Measurements from ENCODE around the gene S100PBP. TPM values are rescaled to one million over a fixed set of nuclear protein-coding genes. Genes with fewer than 3 reads are reported as not detected.
A peak's percentile ranks its signal among the peaks of the same experiment; 100 is the strongest.

S100PBP gene
- total RNA-seq, 4 donors from 2014 or later, result 25.4 to 46.9 (median 29.8) TPM

DNA sequence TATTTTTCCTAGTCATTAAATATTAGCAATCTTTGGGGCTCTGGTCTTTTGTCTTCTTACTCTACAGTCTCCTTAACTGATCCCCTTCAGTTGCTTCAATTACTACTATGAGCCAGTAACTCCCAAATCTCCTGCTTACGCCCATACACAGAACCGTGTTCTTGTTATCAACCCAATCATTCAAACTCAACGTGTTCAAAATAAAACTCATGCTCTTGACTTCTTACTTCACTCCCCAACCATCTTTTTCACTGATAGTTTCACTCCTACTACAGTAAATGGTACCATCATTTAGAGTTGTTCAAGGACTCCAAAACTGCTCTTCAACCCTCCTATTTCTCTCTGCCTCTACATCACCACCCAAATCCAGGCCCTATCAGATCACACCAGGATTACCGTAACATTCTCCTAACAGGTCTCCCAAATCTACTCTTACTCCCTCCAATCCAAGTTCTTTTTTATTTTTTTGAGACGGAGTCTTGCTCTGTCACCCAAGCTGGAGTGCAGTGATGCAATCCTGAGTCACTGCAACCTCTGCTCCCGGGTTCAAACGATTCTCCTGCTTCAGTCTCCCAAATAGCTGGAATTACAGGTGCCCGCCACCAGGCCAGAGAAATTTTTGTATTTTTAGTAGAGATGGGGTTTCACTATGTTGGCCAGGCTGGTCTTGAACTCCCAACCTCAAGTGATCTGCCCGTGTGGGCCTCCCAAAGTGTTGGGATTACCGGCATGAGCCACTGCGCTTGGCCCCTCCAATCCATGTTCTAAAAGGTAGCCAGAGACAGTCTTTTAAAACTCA, 3.3 kb upstream of the S100PBP start:
- TF ChIP-seq EP300 (IDR thresholded peaks at IDR 0.05) (no peak), POLR2A (IDR thresholded peaks at IDR 0.05) (no peak), POLR2AphosphoS5 (IDR thresholded peaks at IDR 0.05) (no peak)
- TF ChIP-seq, protein P1, sequence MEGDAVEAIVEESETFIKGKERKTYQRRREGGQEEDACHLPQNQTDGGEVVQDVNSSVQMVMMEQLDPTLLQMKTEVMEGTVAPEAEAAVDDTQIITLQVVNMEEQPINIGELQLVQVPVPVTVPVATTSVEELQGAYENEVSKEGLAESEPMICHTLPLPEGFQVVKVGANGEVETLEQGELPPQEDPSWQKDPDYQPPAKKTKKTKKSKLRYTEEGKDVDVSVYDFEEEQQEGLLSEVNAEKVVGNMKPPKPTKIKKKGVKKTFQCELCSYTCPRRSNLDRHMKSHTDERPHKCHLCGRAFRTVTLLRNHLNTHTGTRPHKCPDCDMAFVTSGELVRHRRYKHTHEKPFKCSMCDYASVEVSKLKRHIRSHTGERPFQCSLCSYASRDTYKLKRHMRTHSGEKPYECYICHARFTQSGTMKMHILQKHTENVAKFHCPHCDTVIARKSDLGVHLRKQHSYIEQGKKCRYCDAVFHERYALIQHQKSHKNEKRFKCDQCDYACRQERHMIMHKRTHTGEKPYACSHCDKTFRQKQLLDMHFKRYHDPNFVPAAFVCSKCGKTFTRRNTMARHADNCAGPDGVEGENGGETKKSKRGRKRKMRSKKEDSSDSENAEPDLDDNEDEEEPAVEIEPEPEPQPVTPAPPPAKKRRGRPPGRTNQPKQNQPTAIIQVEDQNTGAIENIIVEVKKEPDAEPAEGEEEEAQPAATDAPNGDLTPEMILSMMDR (IDR thresholded peaks at IDR 0.05), result no peak
- no peak overlapping the region for H3K4me3 ChIP-seq
- ATAC-seq, result no peak
- H3K36me3 ChIP-seq, result peaks cover 0 to 20% of the 10 kb centered on the region in 2 donors
- H3K9me3 ChIP-seq, result no peaks in the 10 kb centered on the region
- 82 to 83% methylated on average over 8 to 11 of the region's 11 CpGs for WGBS, 2 donors (ENCODE audit: low coverage in 1 of 2)
- H3K4me1 ChIP-seq, result peaks cover 0 to 61% (median 18%) of the 10 kb centered on the region in 3 donors
- H3K27ac ChIP-seq, result no peak overlapping the region
- no peaks in the 10 kb centered on the region for H3K27me3 ChIP-seq

DNA sequence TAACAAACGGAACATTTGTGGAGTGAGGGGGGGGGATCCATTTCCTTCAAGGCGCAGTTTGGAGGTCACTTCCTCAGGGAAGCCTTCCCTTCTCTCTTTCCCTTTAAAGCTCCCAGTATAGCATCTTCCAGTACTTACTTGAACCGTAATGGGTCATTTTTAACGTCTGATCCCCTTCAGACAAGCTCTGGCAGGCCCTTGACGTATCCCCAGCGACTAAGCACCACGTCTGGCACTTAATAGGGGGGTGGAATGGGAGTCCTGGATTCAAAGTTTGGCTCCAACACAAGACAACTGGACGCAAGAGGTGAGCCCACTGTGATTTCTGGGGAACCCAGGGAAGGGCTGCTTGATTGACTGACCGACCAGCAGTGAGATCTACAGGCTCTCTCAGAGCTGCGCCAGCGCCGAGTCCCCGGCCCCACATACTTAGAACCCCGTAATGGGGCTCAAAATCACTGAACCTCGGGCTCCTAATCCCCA, 736 bp upstream of the S100PBP start:
- Histone ChIP-seq H3K27ac (peak overlapping the region; percentile 85 to 97 (median 95)), H3K4me1 (peaks cover 0 to 80% (median 20%) of the 10 kb centered on the region in 3 donors), H3K27me3 (no peaks in the 10 kb centered on the region), H3K4me3 (peak overlapping the region; percentile 70 to 83), H3K9me3 (no peaks in the 10 kb centered on the region), H3K36me3 (no peaks in the 10 kb centered on the region)
- TF ChIP-seq, protein P1 (IDR thresholded peaks at IDR 0.05), result no peak
- TF ChIP-seq EP300 (IDR thresholded peaks at IDR 0.05), result no peak
- no peak for TF ChIP-seq POLR2AphosphoS5 (IDR thresholded peaks at IDR 0.05)
- peak; percentile 2 for ATAC-seq
- 0% methylated on average over 3 to 4 of the region's 15 CpGs for WGBS, 2 donors (ENCODE audit: low coverage in 1 of 2)

DNA sequence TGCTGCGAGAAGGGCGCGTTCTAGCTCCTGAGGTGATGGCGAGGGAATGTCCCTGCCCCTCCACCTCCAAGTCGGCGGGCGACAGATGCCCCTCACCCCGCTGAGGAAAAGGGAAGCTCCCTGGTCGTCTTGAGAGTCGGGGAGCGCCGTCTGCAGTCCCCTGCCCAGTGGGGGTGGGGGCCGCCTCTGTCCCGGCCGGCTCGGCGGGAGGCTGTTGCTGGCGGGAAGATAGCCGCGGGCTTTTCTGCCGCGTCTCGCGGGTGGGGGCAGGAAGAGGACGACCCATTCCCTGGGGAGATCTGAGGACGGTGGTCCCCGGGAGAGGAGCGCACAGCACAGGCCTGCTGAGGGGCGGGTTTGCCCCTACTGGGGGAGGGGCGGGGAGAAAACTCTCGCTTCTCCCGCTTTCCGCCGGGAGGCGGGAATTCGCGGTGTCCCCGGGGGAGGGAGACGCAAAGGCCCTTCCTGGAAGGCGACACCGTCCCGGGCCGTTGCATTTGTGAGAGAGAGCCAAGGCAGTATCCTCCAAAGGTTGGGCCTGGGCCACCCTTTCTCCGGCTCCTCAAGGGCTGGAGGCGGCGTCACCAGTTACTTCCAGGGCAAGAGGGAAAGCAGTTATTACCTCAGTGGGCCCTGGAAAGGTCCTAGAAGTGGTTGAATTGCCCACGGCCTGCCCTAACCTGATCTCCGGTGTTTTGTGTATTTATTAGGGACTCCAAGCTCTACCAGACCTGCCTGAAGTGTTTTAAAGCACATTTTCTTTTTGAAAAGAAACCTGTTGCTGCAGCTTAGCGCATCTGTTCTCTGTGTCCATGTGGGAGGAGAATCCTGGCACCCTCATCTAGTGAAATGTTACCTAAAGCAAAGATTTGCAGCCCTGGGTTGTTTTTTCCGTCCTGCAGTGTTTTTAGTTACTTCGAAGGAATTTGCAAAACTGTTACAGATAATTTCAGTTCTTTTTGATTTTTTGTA, 648 bp downstream of the S100PBP start:
- H3K4me3 ChIP-seq, result peak overlapping the region; percentile 70 to 83

DNA sequence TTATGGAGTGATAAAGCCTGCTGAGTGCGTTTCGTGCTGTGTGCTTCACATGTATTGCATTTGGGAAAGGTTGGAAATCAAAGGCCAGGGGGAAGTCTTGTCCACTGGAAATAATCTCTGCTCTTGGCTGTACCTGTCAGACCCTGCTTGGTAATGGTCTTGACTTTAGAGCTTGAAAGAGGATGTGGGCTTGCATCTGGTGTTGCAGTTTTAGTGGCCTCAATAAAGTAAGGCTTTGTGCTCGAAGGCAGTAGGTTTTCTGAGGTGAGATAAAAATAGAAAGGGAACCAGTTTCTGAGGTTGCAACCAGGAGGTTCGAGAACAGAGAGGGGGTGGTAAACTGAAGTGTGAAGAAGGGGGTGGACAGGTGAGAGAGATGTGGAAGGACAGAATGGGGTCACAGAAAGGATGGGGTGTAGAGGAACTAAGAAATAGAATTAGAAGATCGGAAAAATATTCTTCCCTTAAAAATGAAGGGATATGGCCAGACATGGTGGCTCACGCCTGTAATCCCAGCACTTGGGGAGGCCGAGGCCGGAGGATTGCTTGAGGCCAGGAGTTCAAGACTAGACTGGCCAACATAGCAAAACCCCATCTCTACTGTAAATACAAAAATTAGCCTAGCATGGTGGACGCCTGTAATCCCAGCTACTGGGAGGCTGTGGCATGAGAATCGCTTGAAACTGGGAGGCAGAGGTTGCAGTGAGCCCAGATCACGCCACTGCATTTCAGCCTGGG, 1.5 kb downstream of the S100PBP start:
- Histone ChIP-seq H3K36me3 (no peaks in the 10 kb centered on the region), H3K9me3 (no peaks in the 10 kb centered on the region), H3K27me3 (no peaks in the 10 kb centered on the region), H3K4me1 (peaks cover 0 to 65% (median 20%) of the 10 kb centered on the region in 3 donors), H3K27ac (peak overlapping the region; percentile 85 to 97 (median 95)), H3K4me3 (peak overlapping the region; percentile 70 to 83)
- ATAC-seq, result no peak
- WGBS, 2 donors (ENCODE audit: low coverage in 1 of 2), result 58 to 59% methylated on average over 9 to 11 of the region's 11 CpGs
- no peak for TF ChIP-seq POLR2A (IDR thresholded peaks at IDR 0.05)
- TF ChIP-seq, protein P1 (IDR thresholded peaks at IDR 0.05), result no peak
- TF ChIP-seq POLR2AphosphoS5 (IDR thresholded peaks at IDR 0.05), result no peak
- no peak for TF ChIP-seq EP300 (IDR thresholded peaks at IDR 0.05)

More for the DNA sequence above, 648 bp downstream of the S100PBP start:
- peak; percentile 80 for TF ChIP-seq POLR2AphosphoS5 (IDR thresholded peaks at IDR 0.05)
- TF ChIP-seq EP300 (IDR thresholded peaks at IDR 0.05), result no peak
- peak in 1 of 2 donors; percentile 26 for TF ChIP-seq POLR2A (IDR thresholded peaks at IDR 0.05)
- TF ChIP-seq, protein P1 (IDR thresholded peaks at IDR 0.05), result no peak
- Histone ChIP-seq H3K4me1 (peaks cover 0 to 74% (median 20%) of the 10 kb centered on the region in 3 donors), H3K36me3 (no peaks in the 10 kb centered on the region), H3K27ac (peak overlapping the region; percentile 85 to 97 (median 95)), H3K9me3 (no peaks in the 10 kb centered on the region), H3K27me3 (no peaks in the 10 kb centered on the region)
- 0 to 3% methylated on average over 4 to 13 of the region's 51 CpGs for whole genome bisulfite sequencing, 2 donors (ENCODE audit: low coverage in 1 of 2)
- peak; percentile 49 for ATAC-seq
